ENCODE data around the gene EXD3. TPM values are rescaled to one million over a fixed set of nuclear protein-coding genes. Genes with fewer than 3 reads are reported as not detected.
A peak's percentile ranks its signal among the peaks of the same experiment; 100 is the strongest.
"Not testable (repeated sequence)": the region's sequence is repeated elsewhere in the genome, so short reads cannot be mapped to it uniquely, and the experiment has no call there.

The EXD3 gene
- polyA plus RNA-seq, 1 donor from 2014 or later = 5.6 TPM

- Mint-ChIP-seq H3K4me1 (peaks cover 0 to 1% (median 0%) of the 10 kb centered on the region in 3 donors), H3K4me3 (no peak overlapping the region), H3K27ac (no peak overlapping the region), H3K36me3 (no peaks in the 10 kb centered on the region), H3K9me3 (no peaks in the 10 kb centered on the region), H3K27me3 (no peaks in the 10 kb centered on the region)
Observed at GRCh38 chr9:137383081-137383783, 39.7 kb downstream of the EXD3 start.

GRCh38 chr9:137382444-137383080 is 40.4 kb downstream of the EXD3 start:
- Mint-ChIP-seq H3K36me3 (no peaks in the 10 kb centered on the region), H3K27ac (no peak overlapping the region)

GRCh38 chr9:137381501-137382443 is 41.2 kb downstream of the EXD3 start:
- no peak overlapping the region for H3K4me3 Mint-ChIP-seq
- no peak overlapping the region for H3K27ac Mint-ChIP-seq
- H3K9me3 Mint-ChIP-seq = no peaks in the 10 kb centered on the region
- H3K27me3 Mint-ChIP-seq = no peaks in the 10 kb centered on the region
- no peaks in the 10 kb centered on the region for H3K36me3 Mint-ChIP-seq
- peaks cover 0 to 4% (median 0%) of the 10 kb centered on the region in 3 donors for H3K4me1 Mint-ChIP-seq

More at GRCh38 chr9:137382444-137383080, 40.4 kb downstream of the EXD3 start:
- peaks cover 0 to 1% (median 0%) of the 10 kb centered on the region in 3 donors for H3K4me1 Mint-ChIP-seq
- H3K27me3 Mint-ChIP-seq = no peaks in the 10 kb centered on the region
- H3K9me3 Mint-ChIP-seq = no peaks in the 10 kb centered on the region
- H3K4me3 Mint-ChIP-seq = no peak overlapping the region

GRCh38 chr9:137380606-137381005 is 42.4 kb downstream of the EXD3 start:
- peaks cover 0 to 4% (median 0%) of the 10 kb centered on the region in 3 donors for H3K4me1 Mint-ChIP-seq
- no peaks in the 10 kb centered on the region for H3K9me3 Mint-ChIP-seq
- H3K27ac Mint-ChIP-seq = no peak overlapping the region
- H3K36me3 Mint-ChIP-seq = no peaks in the 10 kb centered on the region
- H3K4me3 Mint-ChIP-seq = no peak overlapping the region
- H3K27me3 Mint-ChIP-seq = no peaks in the 10 kb centered on the region

- Mint-ChIP-seq H3K27ac (no peak overlapping the region), H3K4me3 (no peak overlapping the region), H3K27me3 (no peaks in the 10 kb centered on the region), H3K36me3 (no peaks in the 10 kb centered on the region), H3K9me3 (no peaks in the 10 kb centered on the region), H3K4me1 (peaks cover 0 to 4% (median 0%) of the 10 kb centered on the region in 3 donors)
Observed at GRCh38 chr9:137380171-137380570, 42.8 kb downstream of the EXD3 start.

- Mint-ChIP-seq H3K27ac (no peak overlapping the region), H3K36me3 (no peaks in the 10 kb centered on the region)
Observed at GRCh38 chr9:137379761-137380161, 43.2 kb downstream of the EXD3 start.

GRCh38 chr9:137378688-137379410 is 44.1 kb downstream of the EXD3 start:
- not testable (repeated sequence) for H3K27me3 Mint-ChIP-seq, H3K9me3 Mint-ChIP-seq, H3K36me3 Mint-ChIP-seq, H3K4me1 Mint-ChIP-seq
- Mint-ChIP-seq H3K27ac (peak overlapping the region in 1 of 3 donors; percentile 31), H3K4me3 (peak overlapping the region in 1 of 4 donors; percentile 83)

More at GRCh38 chr9:137379761-137380161, 43.2 kb downstream of the EXD3 start:
- H3K9me3 Mint-ChIP-seq = no peaks in the 10 kb centered on the region
- H3K4me1 Mint-ChIP-seq = peaks cover 0 to 4% (median 0%) of the 10 kb centered on the region in 3 donors
- no peaks in the 10 kb centered on the region for H3K27me3 Mint-ChIP-seq
- no peak overlapping the region for H3K4me3 Mint-ChIP-seq

GRCh38 chr9:137376386-137376785 is 46.6 kb downstream of the EXD3 start:
- H3K4me3 Mint-ChIP-seq = no peak overlapping the region

GRCh38 chr9:137375321-137376058 is 47.5 kb downstream of the EXD3 start:
- Mint-ChIP-seq H3K27ac (no peak overlapping the region), H3K27me3 (no peaks in the 10 kb centered on the region)

More at GRCh38 chr9:137376386-137376785, 46.6 kb downstream of the EXD3 start:
- Mint-ChIP-seq H3K27me3 (no peaks in the 10 kb centered on the region), H3K36me3 (no peaks in the 10 kb centered on the region), H3K9me3 (no peaks in the 10 kb centered on the region), H3K4me1 (peaks cover 0 to 3% (median 0%) of the 10 kb centered on the region in 3 donors), H3K27ac (no peak overlapping the region)

GRCh38 chr9:137374131-137374845 is 48.7 kb downstream of the EXD3 start:
- Mint-ChIP-seq H3K9me3 (no peaks in the 10 kb centered on the region), H3K4me3 (no peak overlapping the region), H3K27ac (no peak overlapping the region), H3K27me3 (no peaks in the 10 kb centered on the region), H3K4me1 (peaks cover 0 to 3% (median 0%) of the 10 kb centered on the region in 3 donors), H3K36me3 (no peaks in the 10 kb centered on the region)

More at GRCh38 chr9:137375321-137376058, 47.5 kb downstream of the EXD3 start:
- Mint-ChIP-seq H3K4me1 (peaks cover 0 to 3% (median 0%) of the 10 kb centered on the region in 3 donors), H3K9me3 (no peaks in the 10 kb centered on the region), H3K36me3 (no peaks in the 10 kb centered on the region), H3K4me3 (no peak overlapping the region)

- Mint-ChIP-seq H3K4me3 (no peak overlapping the region), H3K9me3 (no peaks in the 10 kb centered on the region), H3K36me3 (no peaks in the 10 kb centered on the region), H3K27me3 (no peaks in the 10 kb centered on the region), H3K4me1 (peaks cover 0 to 3% (median 0%) of the 10 kb centered on the region in 3 donors), H3K27ac (no peak overlapping the region)
Observed at GRCh38 chr9:137373611-137373980, 49.4 kb downstream of the EXD3 start.

GRCh38 chr9:137372693-137373610 is 50.0 kb downstream of the EXD3 start:
- Mint-ChIP-seq H3K27ac (no peak overlapping the region), H3K4me1 (peaks cover 0 to 3% (median 0%) of the 10 kb centered on the region in 3 donors), H3K27me3 (no peaks in the 10 kb centered on the region), H3K36me3 (no peaks in the 10 kb centered on the region), H3K4me3 (no peak overlapping the region), H3K9me3 (no peaks in the 10 kb centered on the region)

Measured in IgD-negative memory B cell (primary cell).